Mesendoderm (in vitro differentiated cells): Measurements from ENCODE around the gene DUSP7.

Source experiments
- DNase-seq: peaks from one replicate; pipeline ENCODE4 v3.0.0; 2013
- H2AK5ac ChIP-seq: 2 replicates; pipeline ENCODE4 v1.6.1; 2013; ENCODE audit warnings: low read length, inconsistent platforms
- H2BK120ac ChIP-seq: 2 replicates; pipeline ENCODE4 v1.6.1; 2013; ENCODE audit warnings: low read depth, mild to moderate bottlenecking, low read length, moderate library complexity, mixed read lengths
- H2BK15ac ChIP-seq: replicated peaks from 2 replicates; pipeline ENCODE4 v1.6.1; 2013; ENCODE audit warnings: low read depth, mild to moderate bottlenecking, moderate library complexity
- H2BK5ac ChIP-seq: 2 replicates; pipeline ENCODE4 v1.6.1; 2013; ENCODE audit warnings: low read length, inconsistent platforms
- H3K18ac ChIP-seq: 2 replicates; pipeline ENCODE4 v1.6.1; 2013; ENCODE audit warnings: mild to moderate bottlenecking, low read length, mixed read lengths
- H3K23ac ChIP-seq: one replicate; pipeline ENCODE4 v1.6.1; 2013; ENCODE audit warnings: low read length
- H3K27ac ChIP-seq: 2 replicates; pipeline ENCODE4 v1.5.1; 2013; ENCODE audit warnings: low read depth, mild to moderate bottlenecking, inconsistent platforms, low read length, moderate library complexity
- H3K27me3 ChIP-seq: 2 replicates; pipeline ENCODE4 v1.6.1; 2013; ENCODE audit warnings: low read length, control low read depth, mild to moderate bottlenecking, inconsistent platforms; ENCODE audit not compliant: insufficient read depth, poor library complexity
- H3K36me3 ChIP-seq: 2 replicates; pipeline ENCODE4 v1.6.1; 2013; ENCODE audit warnings: low read length, inconsistent platforms; ENCODE audit not compliant: control insufficient read depth, insufficient read depth
- H3K4ac ChIP-seq: one replicate; pipeline ENCODE4 v1.6.1; 2013; ENCODE audit warnings: low read depth, mild to moderate bottlenecking, low read length, moderate library complexity
- H3K4me1 ChIP-seq: 2 replicates; pipeline ENCODE4 v1.6.1; 2013; ENCODE audit warnings: low read depth, low read length, inconsistent platforms; ENCODE audit not compliant: control insufficient read depth
- H3K4me2 ChIP-seq: 2 replicates; pipeline ENCODE4 v1.6.1; 2013; ENCODE audit warnings: low read length
- H3K4me3 ChIP-seq: 2 replicates; pipeline ENCODE4 v1.5.1; 2013; ENCODE audit warnings: mild to moderate bottlenecking, low read length
- H3K56ac ChIP-seq: one replicate; pipeline ENCODE4 v1.6.1; 2013; ENCODE audit warnings: low read length
- H3K79me1 ChIP-seq: 2 replicates; pipeline ENCODE4 v1.6.1; 2013; ENCODE audit warnings: low read length, inconsistent platforms
- H3K79me2 ChIP-seq: 2 replicates; pipeline ENCODE4 v1.6.1; 2013; ENCODE audit warnings: mild to moderate bottlenecking, low read length; ENCODE audit not compliant: control insufficient read depth, insufficient read depth
- H3K9ac ChIP-seq: 2 replicates; pipeline ENCODE4 v1.6.1; 2013; ENCODE audit warnings: low read length, inconsistent platforms
- H4K5ac ChIP-seq: one replicate; pipeline ENCODE4 v1.6.1; 2013; ENCODE audit warnings: low read length
- H4K8ac ChIP-seq: one replicate; pipeline ENCODE4 v1.6.1; 2013; ENCODE audit warnings: low read depth, mild to moderate bottlenecking, control low read depth, low read length, moderate library complexity
- WGBS: extraction: QIAGEN DNeasy Blood & Tissue Kit; methylation state at CpG from one replicate; pipeline ENCODE4 v1.1.7; 2013; ENCODE audit warnings: low lambda C conversion rate, missing lambda C conversion rate; ENCODE audit not compliant: insufficient coverage; ENCODE audit errors: extremely low coverage; 5-methylcytosine and 5-hydroxymethylcytosine counted together

DUSP7 gene

DNA sequence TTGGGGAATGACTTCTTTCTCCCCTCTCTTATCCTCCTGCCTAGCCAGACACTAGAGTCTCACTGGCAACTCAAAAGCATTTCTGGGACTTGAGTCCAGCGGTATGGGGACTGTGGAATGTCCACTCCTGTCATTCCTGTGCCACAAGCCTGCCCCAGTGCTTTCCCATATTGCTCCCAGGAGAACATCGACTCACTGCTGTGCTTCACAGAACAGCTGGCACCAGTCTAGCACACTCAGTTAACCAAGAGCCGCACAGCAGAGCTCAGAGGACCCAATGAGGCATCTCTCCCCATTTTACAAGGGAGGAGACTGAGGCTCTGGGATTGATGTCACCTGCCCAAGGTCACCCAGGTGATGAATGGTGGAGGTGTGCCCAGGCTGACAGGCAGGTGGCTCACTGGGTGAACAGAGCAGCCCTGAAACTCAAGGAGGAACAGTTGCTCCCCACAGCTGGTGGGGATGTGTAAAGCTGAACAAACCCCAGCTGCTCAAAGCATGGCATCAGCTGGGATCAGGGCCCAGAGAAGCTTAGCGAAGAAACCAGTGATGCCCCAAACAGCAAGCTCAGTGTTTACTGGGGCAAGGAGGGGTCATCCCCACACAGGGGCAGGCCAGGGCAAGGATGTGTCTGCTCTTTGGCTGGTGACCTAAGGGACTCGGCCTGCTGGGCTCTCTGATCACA is 35.4 kb upstream of the DUSP7 start:
- no peak overlapping the region for H3K18ac ChIP-seq
- H3K4me3 ChIP-seq, result no peak overlapping the region
- H4K8ac ChIP-seq, result no peak overlapping the region
- no peaks in the 10 kb centered on the region for H3K4me1 ChIP-seq
- H2AK5ac ChIP-seq, result no peak overlapping the region
- no peak for DNase-seq
- WGBS, result no CpG with 5 or more reads among the region's 5 CpGs
- H3K23ac ChIP-seq, result no peak overlapping the region
- no peaks in the 10 kb centered on the region for H3K79me2 ChIP-seq
- H3K27me3 ChIP-seq, result no peaks in the 10 kb centered on the region
- H3K4me2 ChIP-seq, result no peak overlapping the region
- H4K5ac ChIP-seq, result no peak overlapping the region
- H3K27ac ChIP-seq, result no peak overlapping the region
- H3K4ac ChIP-seq, result no peak overlapping the region
- no peak overlapping the region for H2BK120ac ChIP-seq
- H3K79me1 ChIP-seq, result no peaks in the 10 kb centered on the region
- H3K56ac ChIP-seq, result no peak overlapping the region
- peaks cover under 1% of the 10 kb centered on the region for H3K36me3 ChIP-seq
- H2BK15ac ChIP-seq, result no peak overlapping the region
- H2BK5ac ChIP-seq, result no peak overlapping the region
- H3K9ac ChIP-seq, result no peak overlapping the region

DNA sequence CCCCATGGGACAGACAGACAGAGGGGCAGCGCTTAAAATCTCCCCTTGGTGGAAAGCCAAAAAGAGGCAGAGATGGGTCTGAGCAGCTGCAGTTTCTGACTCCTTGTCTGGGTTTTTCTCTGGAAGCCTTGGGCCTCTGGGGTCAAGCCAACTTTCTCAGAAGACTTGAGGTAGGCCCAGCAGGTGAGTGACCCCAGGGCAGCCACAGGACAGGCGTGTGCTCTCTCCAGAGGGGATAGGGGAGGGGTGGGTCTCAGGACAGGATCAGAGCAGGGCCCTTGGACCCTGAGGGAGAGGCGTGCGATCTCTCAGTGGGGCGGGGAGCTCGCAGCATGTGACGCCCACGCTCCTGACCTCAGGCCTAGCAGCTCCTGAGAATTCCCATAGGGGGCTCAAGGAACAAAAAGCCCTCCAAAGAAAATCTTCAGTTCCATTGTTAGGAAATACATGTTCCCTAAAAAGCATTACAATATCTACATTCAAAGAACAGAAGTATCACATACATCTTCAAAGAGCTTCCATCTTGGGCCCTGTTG is 34.6 kb upstream of the DUSP7 start:
- Histone ChIP-seq H3K79me2 (no peaks in the 10 kb centered on the region), H3K27ac (no peak overlapping the region), H3K9ac (no peak overlapping the region), H4K5ac (no peak overlapping the region), H3K79me1 (no peaks in the 10 kb centered on the region), H3K18ac (no peak overlapping the region), H3K4me1 (no peaks in the 10 kb centered on the region), H3K56ac (no peak overlapping the region), H3K36me3 (no peaks in the 10 kb centered on the region), H2BK120ac (no peak overlapping the region), H3K23ac (no peak overlapping the region), H2AK5ac (no peak overlapping the region), H3K4me2 (no peak overlapping the region), H3K4ac (no peak overlapping the region), H3K27me3 (no peaks in the 10 kb centered on the region), H3K4me3 (no peak overlapping the region), H4K8ac (no peak overlapping the region), H2BK15ac (no peak overlapping the region), H2BK5ac (no peak overlapping the region)
- WGBS, result no CpG with 5 or more reads among the region's 8 CpGs
- peak; percentile 30 for DNase-seq

DNA sequence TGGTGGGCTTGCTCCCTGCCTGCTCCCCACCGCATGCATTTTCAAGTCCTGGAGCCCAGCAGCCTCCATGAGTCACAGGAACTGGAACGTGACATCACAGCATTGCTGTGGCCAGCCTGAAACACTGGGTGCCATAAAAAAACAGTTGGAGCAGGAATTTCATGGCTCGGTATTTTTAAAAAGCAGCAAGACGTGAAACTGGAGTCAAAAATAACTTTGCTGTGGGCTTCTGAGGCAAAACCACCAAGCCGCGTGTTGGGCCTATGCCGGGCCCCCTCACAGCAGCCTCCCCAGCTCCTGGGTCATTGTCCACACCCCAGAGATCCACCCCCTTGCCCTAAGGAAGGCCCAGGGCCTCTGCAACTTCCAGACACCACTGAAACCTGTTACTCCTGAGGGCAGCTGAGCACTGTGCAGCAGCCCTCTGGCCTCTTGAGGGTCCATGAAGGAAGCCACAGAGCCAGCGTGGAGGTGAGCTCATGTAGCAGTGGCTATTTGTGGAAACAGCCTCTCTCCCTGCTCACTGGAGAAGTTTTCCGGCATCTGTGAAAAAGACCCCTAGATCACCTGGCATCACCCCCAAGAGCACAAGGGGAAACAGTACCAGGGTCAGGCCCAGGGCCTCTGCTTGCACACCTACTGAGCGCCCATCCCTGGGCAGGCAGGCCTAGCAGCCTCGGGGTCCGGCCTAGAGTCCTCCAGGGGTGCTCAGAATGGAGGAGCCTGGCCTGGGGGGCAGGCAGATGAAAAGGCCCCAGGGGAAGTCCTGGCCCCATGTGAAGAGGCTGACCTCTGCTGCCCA is 34.0 kb upstream of the DUSP7 start:
- Histone ChIP-seq H4K8ac (no peak overlapping the region), H3K79me2 (no peaks in the 10 kb centered on the region), H3K27ac (no peak overlapping the region), H3K4me3 (no peak overlapping the region), H2BK120ac (no peak overlapping the region), H3K27me3 (no peaks in the 10 kb centered on the region), H4K5ac (no peak overlapping the region), H3K4me1 (no peaks in the 10 kb centered on the region), H3K4ac (no peak overlapping the region), H3K18ac (no peak overlapping the region), H3K4me2 (no peak overlapping the region), H2BK5ac (no peak overlapping the region), H2AK5ac (no peak overlapping the region), H3K9ac (no peak overlapping the region), H2BK15ac (no peak overlapping the region), H3K56ac (no peak overlapping the region), H3K23ac (no peak overlapping the region), H3K36me3 (no peaks in the 10 kb centered on the region), H3K79me1 (no peaks in the 10 kb centered on the region)
- DNase-seq, result no peak
- no CpG with 5 or more reads among the region's 12 CpGs for WGBS

DNA sequence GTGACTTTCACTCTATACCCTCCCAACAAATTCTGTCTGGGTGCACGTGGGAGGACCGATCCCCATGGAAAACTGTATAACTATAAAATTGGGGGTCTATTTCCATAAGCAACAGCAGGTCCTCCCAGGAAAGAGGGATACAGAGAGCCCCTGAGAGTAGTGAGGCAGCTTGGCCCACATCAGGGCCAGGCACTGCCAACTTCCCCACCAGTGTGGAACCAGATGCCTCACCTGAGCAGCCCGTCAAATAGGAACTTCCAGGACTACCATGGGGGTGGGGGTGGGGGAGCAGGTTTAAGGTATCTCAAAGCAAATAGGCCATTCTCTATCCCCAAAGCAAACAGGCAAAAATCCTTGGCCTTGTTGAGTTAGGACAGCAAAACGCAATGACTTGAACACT is 33.3 kb upstream of the DUSP7 start:
- Histone ChIP-seq H2BK15ac (no peak overlapping the region), H3K27ac (no peak overlapping the region), H3K23ac (no peak overlapping the region), H3K79me2 (no peaks in the 10 kb centered on the region), H3K18ac (no peak overlapping the region), H3K4me3 (no peak overlapping the region), H3K56ac (no peak overlapping the region), H3K4me1 (no peaks in the 10 kb centered on the region), H2BK120ac (no peak overlapping the region), H4K5ac (no peak overlapping the region), H2AK5ac (no peak overlapping the region), H4K8ac (no peak overlapping the region), H3K4ac (no peak overlapping the region), H3K36me3 (no peaks in the 10 kb centered on the region), H3K79me1 (no peaks in the 10 kb centered on the region), H3K27me3 (no peaks in the 10 kb centered on the region), H3K9ac (no peak overlapping the region), H2BK5ac (no peak overlapping the region), H3K4me2 (no peak overlapping the region)
- DNase-seq, result no peak
- WGBS, result no CpG with 5 or more reads among the region's 4 CpGs

DNA sequence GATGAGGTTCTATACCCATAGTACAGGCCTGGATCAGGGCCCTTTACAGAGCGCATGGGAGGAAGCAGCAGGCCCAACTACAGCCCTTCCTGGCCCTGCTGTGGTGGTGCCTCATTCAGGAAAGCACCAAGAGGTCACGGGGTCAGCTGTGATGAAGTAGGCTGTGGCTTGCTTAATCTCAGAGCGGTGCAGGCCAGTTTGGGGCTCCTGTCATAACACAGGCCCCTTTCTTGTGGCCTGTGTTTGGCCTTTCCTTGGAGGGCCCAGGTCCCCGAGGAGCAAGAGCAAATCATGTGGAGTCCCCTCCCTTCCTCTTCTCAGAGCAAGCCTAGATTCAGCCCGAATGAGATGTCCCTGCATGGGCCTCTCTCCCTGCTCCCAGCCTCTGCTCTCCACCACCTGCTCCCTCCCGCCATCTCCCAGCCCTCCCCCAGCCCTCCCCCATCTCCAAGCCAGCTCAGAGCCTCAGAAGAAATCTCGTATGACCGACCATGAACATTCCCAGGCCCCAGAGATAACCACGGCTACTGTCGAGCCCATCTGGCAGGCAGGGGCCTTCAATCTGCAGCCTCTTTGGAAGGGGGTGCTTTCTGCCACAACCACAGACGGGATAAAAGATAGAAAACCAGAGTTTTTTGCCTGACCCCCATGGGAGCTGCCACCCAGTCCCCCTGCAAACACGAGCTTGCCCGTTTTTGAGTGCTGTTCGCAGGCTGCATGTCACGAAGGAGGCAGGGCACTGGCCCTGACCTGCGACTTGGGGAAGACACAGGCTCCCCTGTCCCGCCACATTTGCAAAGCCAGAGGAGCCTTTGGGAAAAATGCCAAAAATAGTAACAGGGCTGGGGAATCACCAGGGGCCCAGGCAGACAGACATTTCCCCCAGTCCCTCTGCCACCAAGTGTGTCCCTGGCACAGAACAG is 32.3 kb upstream of the DUSP7 start:
- H4K8ac ChIP-seq, result no peak overlapping the region
- no peaks in the 10 kb centered on the region for H3K4me1 ChIP-seq
- no peak overlapping the region for H2AK5ac ChIP-seq
- no peak overlapping the region for H3K9ac ChIP-seq
- no peak overlapping the region for H2BK15ac ChIP-seq
- H2BK120ac ChIP-seq, result no peak overlapping the region
- no peak overlapping the region for H3K18ac ChIP-seq
- H3K79me1 ChIP-seq, result no peaks in the 10 kb centered on the region
- no peak overlapping the region for H3K4me2 ChIP-seq
- no peak overlapping the region for H4K5ac ChIP-seq
- DNase-seq, result no peak
- WGBS, result no CpG with 5 or more reads among the region's 17 CpGs
- no peak overlapping the region for H3K27ac ChIP-seq
- H2BK5ac ChIP-seq, result no peak overlapping the region
- H3K4me3 ChIP-seq, result no peak overlapping the region
- no peaks in the 10 kb centered on the region for H3K27me3 ChIP-seq
- H3K56ac ChIP-seq, result no peak overlapping the region
- no peak overlapping the region for H3K23ac ChIP-seq
- H3K4ac ChIP-seq, result no peak overlapping the region
- no peaks in the 10 kb centered on the region for H3K36me3 ChIP-seq
- H3K79me2 ChIP-seq, result no peaks in the 10 kb centered on the region
